Body of pancreas (tissue), 4 donors: Measurements from ENCODE around the gene TFDP1. TPM values are rescaled to one million over a fixed set of nuclear protein-coding genes. Genes with fewer than 3 reads are reported as not detected.

Experiments
- ATAC-seq: fragments of 150-250 bp; one replicate; pipeline ENCODE4 v1.9.1; 2016
- DNase-seq, 4 donors: peaks; one replicate each; pipeline ENCODE4 v3.0.0-alpha.2; 2019
- H3K27ac ChIP-seq, 4 donors: fragments of 200-600 bp; sonication (generic); 1 replicate in 3 of 4; 2 replicates in 1 of 4; pipeline versions ENCODE4 v1.5.1 to v1.6.1; 2016 to 2019; ENCODE audit warnings: mild to moderate bottlenecking in 1 of 4, mixed read lengths in 1 of 4, moderate library complexity in 1 of 4
- H3K27me3 ChIP-seq, 2 donors: fragments of 200-600 bp; sonication (generic); one replicate each; pipeline ENCODE4 v1.6.0; 2016; ENCODE audit warnings: mild to moderate bottlenecking in 1 of 2
- H3K36me3 ChIP-seq, 2 donors: fragments of 200-600 bp; sonication (generic); replicated peaks in 1 of 2; 2 replicates each; pipeline ENCODE4 v1.5.1; 2016; ENCODE audit warnings: low read depth in 2 of 2; ENCODE audit not compliant: insufficient read depth in 1 of 2
- H3K4me1 ChIP-seq: fragments of 200-600 bp; sonication (generic); one replicate; pipeline ENCODE4 v1.6.0; 2016
- H3K4me3 ChIP-seq, 2 donors: fragments of 200-600 bp; sonication (generic); 1 replicate in 1 of 2; 2 replicates in 1 of 2; pipeline ENCODE4 v1.5.1; 2016 to 2019
- H3K9me3 ChIP-seq, 3 donors: fragments of 200-600 bp; sonication (generic); 1 replicate in 2 of 3; 2 replicates in 1 of 3; pipeline ENCODE4 v1.5.1; 2016
- POLR2A ChIP-seq, 3 donors: fragments of 450-650 bp; IDR thresholded peaks; one replicate each; pipeline ENCODE4 v1.6.1; 2016; ENCODE audit warnings: antibody characterized with exemption in 3 of 3, mild to moderate bottlenecking in 2 of 3
- WGBS, 2 donors: methylation state at CpG; one replicate each; pipeline ENCODE4 v1.1.5; 2017; 5-methylcytosine and 5-hydroxymethylcytosine counted together
- intact Hi-C: fragments of 100-400 bp; cut with DNase I; formaldehyde crosslinking; loops from one replicate; pipeline ENCODE4 v1.15.1; 2023
- total RNA-seq, 2 donors: library from RNA; depleted of rRNA; stranded (reverse); fragments of >200 nt; gene quantifications; one replicate each; pipeline ENCODE4 v1.1.0, GENCODE V29; 2016
- TF ChIP-seq, protein P1 (sequence below), 7 experiments: fragments of 450-650 bp in 4 of 7; fragments of 200-600 bp in 3 of 7; sonication (generic) in 3 of 7; IDR thresholded peaks; one replicate each; pipeline ENCODE4 v1.5.1; 2016 to 2019; ENCODE audit warnings: antibody characterized with exemption in 7 of 7

TFDP1 gene
- total RNA-seq, 2 donors from 2014 or later, result 16.5 to 22.8 TPM

DNA sequence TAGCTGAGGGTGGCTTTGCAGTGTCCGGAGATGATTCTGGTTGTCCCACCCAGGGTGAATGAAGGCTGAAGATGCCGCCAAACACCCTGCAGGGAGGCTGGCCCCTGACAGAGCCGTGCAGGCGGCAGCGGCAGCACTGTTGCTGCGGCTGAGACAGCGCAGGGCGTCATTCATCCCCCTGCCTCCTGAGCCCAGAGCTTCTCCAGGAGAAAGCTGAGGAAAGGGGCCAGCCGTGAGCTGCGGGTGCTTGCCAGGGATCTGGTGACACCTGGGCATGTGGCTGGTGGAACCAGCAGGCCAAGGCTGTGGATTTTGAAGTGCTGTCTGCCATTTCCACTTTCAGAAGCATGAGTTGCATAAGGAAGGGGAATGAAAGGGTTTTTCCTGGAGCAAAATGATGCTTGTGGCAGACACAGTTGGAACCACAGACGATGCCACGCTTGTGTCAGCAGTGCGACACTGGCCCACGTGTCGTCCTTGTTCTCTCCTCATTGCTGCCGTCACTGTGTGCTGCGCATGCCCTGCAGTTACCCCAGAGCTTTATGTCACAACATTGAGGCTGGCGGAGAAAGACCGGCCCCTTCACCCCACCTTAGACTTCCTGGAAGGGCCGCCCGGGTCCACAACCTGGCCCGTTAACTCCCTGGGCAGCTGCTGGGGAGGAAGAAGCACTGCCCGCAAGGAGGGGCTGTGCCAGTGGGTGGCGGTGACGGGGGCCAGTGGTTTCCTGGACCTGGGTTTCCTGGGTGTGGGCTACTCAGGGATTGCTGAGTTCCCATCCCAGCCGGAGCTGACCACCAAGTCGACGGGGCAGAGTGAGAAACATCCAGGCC lies 22.7 kb downstream of the TFDP1 start:
- no peaks in the 10 kb centered on the region for H3K4me1 ChIP-seq
- DNase-seq (peak in 1 of 4 donors; percentile 58), ATAC-seq (no peak)
- no peaks in the 10 kb centered on the region for H3K27me3 ChIP-seq
- H3K9me3 ChIP-seq, result no peaks in the 10 kb centered on the region
- intact Hi-C loops, result no loop called here
- 80 to 90% methylated on average over 17 to 23 of the region's 28 CpGs for WGBS, 2 donors
- TF ChIP-seq, protein P1, sequence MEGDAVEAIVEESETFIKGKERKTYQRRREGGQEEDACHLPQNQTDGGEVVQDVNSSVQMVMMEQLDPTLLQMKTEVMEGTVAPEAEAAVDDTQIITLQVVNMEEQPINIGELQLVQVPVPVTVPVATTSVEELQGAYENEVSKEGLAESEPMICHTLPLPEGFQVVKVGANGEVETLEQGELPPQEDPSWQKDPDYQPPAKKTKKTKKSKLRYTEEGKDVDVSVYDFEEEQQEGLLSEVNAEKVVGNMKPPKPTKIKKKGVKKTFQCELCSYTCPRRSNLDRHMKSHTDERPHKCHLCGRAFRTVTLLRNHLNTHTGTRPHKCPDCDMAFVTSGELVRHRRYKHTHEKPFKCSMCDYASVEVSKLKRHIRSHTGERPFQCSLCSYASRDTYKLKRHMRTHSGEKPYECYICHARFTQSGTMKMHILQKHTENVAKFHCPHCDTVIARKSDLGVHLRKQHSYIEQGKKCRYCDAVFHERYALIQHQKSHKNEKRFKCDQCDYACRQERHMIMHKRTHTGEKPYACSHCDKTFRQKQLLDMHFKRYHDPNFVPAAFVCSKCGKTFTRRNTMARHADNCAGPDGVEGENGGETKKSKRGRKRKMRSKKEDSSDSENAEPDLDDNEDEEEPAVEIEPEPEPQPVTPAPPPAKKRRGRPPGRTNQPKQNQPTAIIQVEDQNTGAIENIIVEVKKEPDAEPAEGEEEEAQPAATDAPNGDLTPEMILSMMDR (IDR thresholded peaks at IDR 0.05), result no peak
- peak in 1 of 3 donors; percentile 23 for TF ChIP-seq POLR2A (IDR thresholded peaks at IDR 0.05)
- no peak overlapping the region for H3K4me3 ChIP-seq
- no peaks in the 10 kb centered on the region for H3K36me3 ChIP-seq
- H3K27ac ChIP-seq, result no peak overlapping the region

DNA sequence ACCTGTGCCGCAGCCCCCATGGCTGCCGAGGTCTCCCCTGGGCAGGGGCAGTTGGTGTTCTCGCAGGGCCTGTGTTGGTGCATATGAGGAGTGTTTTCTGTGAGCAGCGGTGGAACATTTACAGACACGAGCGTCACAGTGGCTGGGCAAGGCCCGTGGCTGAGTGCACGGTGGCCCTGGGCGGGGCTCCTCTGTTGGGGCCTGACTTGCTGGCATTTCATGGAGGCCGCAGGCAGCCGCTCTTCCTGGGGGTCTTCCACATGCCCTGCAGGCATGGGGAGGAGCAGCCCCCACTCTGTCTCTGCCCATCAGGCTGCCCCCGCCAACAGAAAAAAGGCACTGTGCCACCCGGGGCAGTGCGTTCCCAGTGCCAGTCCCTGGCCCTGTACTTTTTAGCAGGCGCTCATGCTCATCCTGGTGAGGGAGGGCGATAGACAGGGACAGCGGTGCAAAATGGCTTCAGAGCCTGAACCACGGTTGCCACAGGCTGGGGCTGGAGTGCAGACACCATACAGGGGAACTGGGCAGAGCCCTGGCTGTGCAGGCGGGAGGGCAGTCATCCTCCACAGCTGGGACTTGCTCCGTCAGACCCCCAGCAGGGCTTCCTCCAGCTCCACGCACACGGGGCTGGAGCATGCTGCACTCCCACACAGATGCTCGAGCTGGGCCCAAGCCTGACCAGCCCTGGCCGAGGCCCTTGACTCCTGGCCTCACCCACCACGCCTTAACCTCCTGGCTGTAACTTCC lies 23.5 kb downstream of the TFDP1 start:
- no peaks in the 10 kb centered on the region for H3K36me3 ChIP-seq
- no peaks in the 10 kb centered on the region for H3K9me3 ChIP-seq
- no peak for ATAC-seq
- DNase-seq, result no peak
- no peaks in the 10 kb centered on the region for H3K4me1 ChIP-seq
- no peaks in the 10 kb centered on the region for H3K27me3 ChIP-seq
- H3K27ac ChIP-seq, result no peak overlapping the region
- intact Hi-C loops, result no loop called here
- H3K4me3 ChIP-seq, result no peak overlapping the region
- no peak for TF ChIP-seq POLR2A (IDR thresholded peaks at IDR 0.05)
- TF ChIP-seq, protein P1 (IDR thresholded peaks at IDR 0.05), result no peak
- 88 to 100% methylated on average over 1 to 25 of the region's 25 CpGs for WGBS, 2 donors

DNA sequence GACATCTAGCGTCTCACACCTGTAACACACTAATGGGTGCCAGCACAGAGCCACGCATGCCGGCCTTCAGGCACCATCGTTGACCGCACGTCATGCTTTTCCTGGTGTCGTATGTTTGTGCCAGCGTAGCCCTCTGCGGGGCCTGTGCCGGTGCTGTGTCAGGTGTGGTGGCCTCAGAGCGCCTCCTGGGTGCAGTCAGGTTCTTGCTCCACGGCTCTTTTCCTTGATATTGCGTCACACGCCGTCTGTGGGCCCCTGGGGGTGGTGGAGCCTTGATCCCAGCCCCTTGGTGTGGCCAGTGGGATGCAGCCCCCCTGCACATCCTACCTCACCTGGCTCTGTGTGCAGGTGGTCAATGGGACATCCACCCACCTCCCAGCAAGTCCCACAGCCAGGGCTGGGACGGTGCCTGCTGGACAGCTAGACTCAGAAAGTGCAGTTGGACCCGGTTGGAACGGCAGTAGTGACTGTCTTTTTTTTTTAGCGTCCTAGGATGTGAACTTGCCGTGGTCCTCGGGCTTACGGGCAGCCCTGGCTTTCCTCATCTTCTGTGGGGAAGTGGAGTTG lies 24.5 kb downstream of the TFDP1 start:
- DNase-seq, result no peak
- no peak overlapping the region for H3K27ac ChIP-seq
- intact Hi-C loops, result no loop called here

DNA sequence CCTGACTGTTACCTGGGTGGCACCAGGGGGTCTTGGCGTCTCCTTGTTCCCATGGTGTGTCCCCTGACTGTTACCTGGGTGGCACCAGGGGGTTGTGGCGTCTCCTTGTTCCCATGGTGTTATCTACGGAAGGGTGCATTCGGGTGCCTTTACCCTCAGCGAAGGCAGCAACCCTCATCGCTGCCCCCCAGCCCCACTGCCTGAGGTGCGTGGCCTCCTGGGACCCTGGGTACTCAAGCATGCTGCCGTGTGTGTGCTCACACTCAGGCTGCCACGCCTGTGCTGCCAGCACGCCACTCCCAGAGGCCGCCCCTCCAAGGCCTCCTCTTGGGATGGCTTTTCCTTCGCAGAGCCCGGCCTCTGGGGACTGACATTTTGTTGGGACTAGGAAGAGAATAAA lies 25.1 kb downstream of the TFDP1 start:
- WGBS, 2 donors, result 91 to 94% methylated on average over 11 to 13 of the region's 13 CpGs
- DNase-seq, result no peak
- TF ChIP-seq POLR2A (IDR thresholded peaks at IDR 0.05), result no peak
- TF ChIP-seq, protein P1 (IDR thresholded peaks at IDR 0.05), result no peak
- Histone ChIP-seq H3K4me3 (no peak overlapping the region), H3K27ac (no peak overlapping the region), H3K4me1 (no peaks in the 10 kb centered on the region), H3K27me3 (no peaks in the 10 kb centered on the region), H3K9me3 (no peaks in the 10 kb centered on the region), H3K36me3 (no peaks in the 10 kb centered on the region)
- intact Hi-C loops, result no loop called here
- no peak for ATAC-seq

More for the DNA sequence above, 24.5 kb downstream of the TFDP1 start:
- H3K4me1 ChIP-seq, result no peaks in the 10 kb centered on the region
- H3K4me3 ChIP-seq, result no peak overlapping the region
- no peaks in the 10 kb centered on the region for H3K27me3 ChIP-seq
- no peaks in the 10 kb centered on the region for H3K36me3 ChIP-seq
- ATAC-seq, result no peak
- H3K9me3 ChIP-seq, result no peaks in the 10 kb centered on the region
- no peak for TF ChIP-seq POLR2A (IDR thresholded peaks at IDR 0.05)
- TF ChIP-seq, protein P1 (IDR thresholded peaks at IDR 0.05), result no peak
- WGBS, 2 donors, result 84 to 94% methylated on average over 19 to 20 of the region's 22 CpGs
